GM19397 (cell line): ENCODE measurements around the gene ZC3H6.
"Not testable (repeated sequence)": the region's sequence is repeated elsewhere in the genome, so short reads cannot be mapped to it uniquely, and the experiment has no call there.

ENCODE experiments used
- ATAC-seq: cut with Tn5 transposase; IDR thresholded peaks from one replicate; pipeline ENCODE4 v1.9.1; 2021; ENCODE audit warnings: mild to moderate bottlenecking, moderate library complexity; ENCODE audit not compliant: unreplicated experiment

Gene ZC3H6

GRCh38 chr2:112318515-112318914 is 43.1 kb downstream of the ZC3H6 start:
- no peak for ATAC-seq

- ATAC-seq = no peak
Measured at GRCh38 chr2:112321375-112322320, 46.3 kb downstream of the ZC3H6 start.

DNA sequence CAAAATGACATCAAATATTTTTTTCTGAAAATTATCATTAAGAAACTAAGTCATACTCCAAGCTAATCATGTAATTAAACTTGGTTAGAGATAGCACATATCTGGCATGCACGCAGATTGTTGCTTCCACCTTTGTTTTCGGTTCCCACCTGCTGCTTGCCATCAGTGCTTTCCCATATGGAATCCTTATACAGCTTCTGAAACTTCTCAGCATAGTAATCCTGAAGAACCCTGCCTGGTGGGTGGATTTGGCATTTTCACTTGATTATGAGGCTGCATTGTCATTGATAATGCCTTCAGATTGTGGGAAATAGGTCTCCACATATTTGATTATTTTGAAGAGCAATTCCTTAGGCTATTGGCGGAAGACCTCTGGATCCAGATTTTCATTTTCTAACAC is 47.5 kb downstream of the ZC3H6 start:
- ATAC-seq = no peak

DNA sequence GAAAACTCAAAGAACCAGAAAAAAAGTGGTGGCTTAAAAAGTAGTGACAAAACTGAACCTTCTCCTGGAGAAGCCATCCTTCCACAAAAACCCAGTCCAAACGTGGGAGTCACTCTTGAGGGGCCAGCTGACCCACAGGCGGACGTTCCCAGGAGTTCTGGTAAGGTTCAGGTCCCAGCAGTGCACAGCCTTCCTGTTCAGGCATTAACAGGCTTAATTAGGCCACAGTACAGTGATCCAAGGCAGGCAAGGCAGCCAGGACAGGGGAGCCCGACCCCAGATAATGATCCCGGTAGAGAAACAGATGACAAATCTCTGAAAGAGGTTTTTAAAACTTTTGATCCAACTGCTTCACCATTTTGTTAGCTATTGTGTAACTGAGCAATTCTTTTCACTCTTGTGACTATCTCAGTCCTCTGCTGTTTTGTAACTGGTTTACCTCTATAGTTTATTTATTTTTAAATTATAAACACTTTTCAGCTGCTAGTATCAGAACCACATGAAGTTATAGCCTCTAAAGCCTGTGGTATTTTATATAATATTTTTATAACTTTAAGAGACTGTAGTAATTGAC is 56.8 kb downstream of the ZC3H6 start:
- ATAC-seq = no peak

- ATAC-seq = no peak
Measured at GRCh38 chr2:112335600-112335999, 60.2 kb downstream of the ZC3H6 start.

DNA sequence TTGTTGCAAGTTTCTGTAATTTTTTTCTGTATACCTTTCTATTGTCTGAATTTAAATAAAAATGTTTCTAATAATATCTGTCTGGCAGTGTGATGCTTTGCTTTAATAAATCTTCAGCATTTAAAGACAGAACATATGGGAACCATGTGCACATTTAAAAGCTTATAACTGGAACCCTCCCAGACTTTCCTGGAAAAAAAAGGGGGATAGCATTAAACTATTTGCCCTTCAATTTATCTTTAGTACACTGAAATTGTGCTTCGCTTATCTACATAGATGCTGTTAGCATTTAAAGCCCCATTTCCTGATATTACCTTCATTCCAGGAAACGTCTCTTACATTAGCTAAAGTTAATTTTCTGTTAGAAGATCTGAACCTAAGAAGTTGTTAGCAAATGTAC is 64.6 kb downstream of the ZC3H6 start:
- ATAC-seq = no peak

GRCh38 chr2:112340475-112341267 is 65.3 kb downstream of the ZC3H6 start:
- ATAC-seq = no peak

- ATAC-seq = no peak
Measured at GRCh38 chr2:112342067-112342550, 66.7 kb downstream of the ZC3H6 start.

- ATAC-seq = no peak
Measured at GRCh38 chr2:112343827-112344585, 68.6 kb downstream of the ZC3H6 start.

- no peak for ATAC-seq
Measured at GRCh38 chr2:112345030-112346027, 69.9 kb downstream of the ZC3H6 start.

DNA sequence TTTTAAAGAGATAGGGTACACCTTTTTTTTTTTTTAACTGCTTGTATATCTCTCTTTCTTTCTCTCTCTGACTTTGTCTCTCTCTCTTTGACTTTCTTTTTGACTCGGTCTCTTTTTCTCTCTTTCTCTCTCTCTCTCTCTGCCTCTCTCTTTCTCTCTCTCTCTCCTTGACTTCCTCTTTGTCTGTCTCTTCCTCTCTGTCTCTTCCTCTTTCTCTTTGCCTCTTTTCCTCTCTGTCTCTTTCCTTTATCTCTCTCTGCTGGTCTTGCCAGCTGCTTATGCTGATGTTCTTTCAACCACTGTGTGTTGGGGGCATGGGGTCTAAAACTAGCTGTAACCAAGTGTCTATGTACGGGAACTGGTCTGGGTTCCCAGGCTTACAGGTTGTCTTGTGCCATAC is 76.9 kb downstream of the ZC3H6 start:
- ATAC-seq = not testable (repeated sequence)

DNA sequence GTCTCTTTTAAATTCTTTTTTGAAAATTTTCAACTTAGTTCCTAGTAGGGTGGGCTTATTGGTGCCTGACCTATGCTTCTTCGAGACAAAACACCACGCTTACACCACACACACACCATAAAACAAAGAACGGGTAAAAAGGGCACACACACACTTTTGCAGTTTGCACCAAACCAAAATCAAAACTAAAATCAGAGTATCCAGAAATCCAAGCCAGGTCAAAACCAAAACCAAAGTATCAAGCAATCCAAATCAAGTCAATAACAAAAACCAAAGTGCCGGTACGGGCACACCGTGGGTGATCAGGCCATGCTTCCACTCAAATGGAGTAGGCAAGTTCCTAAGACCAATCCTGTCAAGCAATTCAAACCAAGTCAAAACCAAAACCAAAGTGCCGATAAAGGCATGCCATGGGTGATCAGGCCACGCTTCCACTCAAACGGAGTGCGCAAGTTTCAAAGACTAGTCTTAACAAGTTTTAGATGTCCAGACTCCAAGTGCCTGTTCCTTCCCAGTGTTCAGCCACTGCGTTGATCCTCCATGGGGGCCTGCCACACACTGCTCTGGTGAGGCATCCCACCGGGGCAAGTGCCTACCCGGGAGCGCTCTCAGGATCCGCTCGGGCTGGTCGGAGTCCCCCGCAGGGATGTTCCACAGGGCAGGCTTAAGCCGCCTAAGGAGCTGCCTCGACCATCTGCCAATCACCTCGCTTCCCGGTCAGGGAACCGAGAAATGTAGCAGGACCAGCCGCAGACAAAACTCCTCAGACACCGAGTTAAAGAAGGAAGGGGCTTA is 77.6 kb downstream of the ZC3H6 start:
- ATAC-seq = not testable (repeated sequence)

DNA sequence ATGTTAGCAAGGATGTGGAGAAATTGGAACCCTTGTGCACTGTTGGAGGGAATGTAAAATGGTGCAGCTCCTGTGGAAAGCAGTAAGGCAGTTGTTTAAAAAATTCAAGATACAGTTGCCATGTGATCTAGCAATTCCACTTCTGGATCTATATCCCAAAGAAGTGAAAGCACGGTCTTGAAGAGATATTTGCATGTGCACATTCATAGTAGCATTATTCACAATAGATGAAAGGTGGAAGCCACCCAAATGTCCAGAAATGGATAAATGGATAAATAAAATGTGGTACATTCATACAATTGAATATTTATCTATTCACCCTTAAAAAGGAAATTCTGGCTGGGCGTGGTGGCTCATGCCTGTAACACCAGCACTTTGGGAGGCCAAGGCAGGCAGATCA is 78.9 kb downstream of the ZC3H6 start:
- ATAC-seq = not testable (repeated sequence)

- ATAC-seq = not testable (repeated sequence)
Measured at GRCh38 chr2:112360055-112360454, 84.7 kb downstream of the ZC3H6 start.
